ENCODE results near the gene SMCP. TPM values are rescaled to one million over a fixed set of nuclear protein-coding genes. Genes with fewer than 3 reads are reported as not detected.

SMCP gene, protein sequence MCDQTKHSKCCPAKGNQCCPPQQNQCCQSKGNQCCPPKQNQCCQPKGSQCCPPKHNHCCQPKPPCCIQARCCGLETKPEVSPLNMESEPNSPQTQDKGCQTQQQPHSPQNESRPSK
- not detected in 2 replicates for total RNA-seq
- polyA plus RNA-seq: not detected in 2 replicates

DNA sequence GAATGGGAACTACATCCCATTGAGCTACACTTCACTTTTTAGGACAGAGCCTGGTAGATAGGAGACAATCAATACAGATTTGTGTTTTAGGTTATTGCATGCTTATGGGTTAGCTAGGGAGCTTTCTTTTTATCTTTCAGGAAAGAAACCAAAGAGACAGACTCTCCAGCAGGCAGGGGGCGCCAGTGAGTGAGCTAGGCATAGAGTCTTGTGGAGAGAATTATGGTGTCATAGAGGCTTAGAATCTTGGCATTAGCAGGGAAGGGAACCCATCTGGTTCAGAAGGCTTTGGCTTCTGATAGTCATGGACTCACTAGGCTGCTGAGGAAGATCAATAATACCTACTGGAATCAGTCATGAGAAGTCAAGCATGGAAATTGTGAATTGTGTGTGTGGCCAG is at the start of gene SMCP:
Gene SMCP (plus strand): TSS at position 281 of the 400 bp plus-strand sequence. CDS start 6,101 bp downstream, outside the sequence.
- Histone ChIP-seq H3K4me3 (no peak within 1 kb of the TSS), H3K4me1 (ENCODE audit: low read depth) (no peaks in the 10 kb centered on the region), H3K36me3 (no peaks in the 10 kb centered on the region), H3K27ac (no peak within 1 kb of the TSS), H3K27me3 (no peaks in the 10 kb centered on the region), H3K9me3 (ENCODE audit: low read depth) (no peaks in the 10 kb centered on the region)
- TF ChIP-seq, protein P1, sequence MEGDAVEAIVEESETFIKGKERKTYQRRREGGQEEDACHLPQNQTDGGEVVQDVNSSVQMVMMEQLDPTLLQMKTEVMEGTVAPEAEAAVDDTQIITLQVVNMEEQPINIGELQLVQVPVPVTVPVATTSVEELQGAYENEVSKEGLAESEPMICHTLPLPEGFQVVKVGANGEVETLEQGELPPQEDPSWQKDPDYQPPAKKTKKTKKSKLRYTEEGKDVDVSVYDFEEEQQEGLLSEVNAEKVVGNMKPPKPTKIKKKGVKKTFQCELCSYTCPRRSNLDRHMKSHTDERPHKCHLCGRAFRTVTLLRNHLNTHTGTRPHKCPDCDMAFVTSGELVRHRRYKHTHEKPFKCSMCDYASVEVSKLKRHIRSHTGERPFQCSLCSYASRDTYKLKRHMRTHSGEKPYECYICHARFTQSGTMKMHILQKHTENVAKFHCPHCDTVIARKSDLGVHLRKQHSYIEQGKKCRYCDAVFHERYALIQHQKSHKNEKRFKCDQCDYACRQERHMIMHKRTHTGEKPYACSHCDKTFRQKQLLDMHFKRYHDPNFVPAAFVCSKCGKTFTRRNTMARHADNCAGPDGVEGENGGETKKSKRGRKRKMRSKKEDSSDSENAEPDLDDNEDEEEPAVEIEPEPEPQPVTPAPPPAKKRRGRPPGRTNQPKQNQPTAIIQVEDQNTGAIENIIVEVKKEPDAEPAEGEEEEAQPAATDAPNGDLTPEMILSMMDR (IDR thresholded peaks at IDR 0.05; ENCODE audit: low read depth, low read length): no peak
- DNase-seq (ENCODE audit: low read depth in 1 of 2, low spot score in 1 of 2): no peak

DNA sequence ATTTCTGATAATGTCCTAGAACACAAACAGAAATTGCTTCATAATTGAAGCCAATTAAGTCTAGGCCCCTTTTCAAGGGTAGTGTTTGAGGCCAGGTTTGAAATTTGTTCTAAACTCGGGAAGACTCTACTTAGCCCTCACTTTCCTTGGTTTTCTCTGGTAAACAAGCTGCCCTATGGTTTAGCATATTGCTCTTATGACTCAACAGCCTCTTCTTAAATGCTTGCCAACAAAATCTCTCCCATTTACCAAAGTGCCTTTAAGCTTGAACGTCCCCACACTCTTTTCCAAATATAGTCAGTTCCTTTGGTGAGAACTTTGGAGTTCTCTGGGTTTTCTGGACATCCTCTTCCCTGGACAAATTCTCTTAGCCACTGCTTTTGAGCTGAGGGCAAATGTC is 41.3 kb upstream of the SMCP start:
- H3K36me3 ChIP-seq: no peaks in the 10 kb centered on the region
- H3K4me3 ChIP-seq: no peak overlapping the region
- no peaks in the 10 kb centered on the region for H3K9me3 ChIP-seq (ENCODE audit: low read depth)
- H3K4me1 ChIP-seq (ENCODE audit: low read depth): no peaks in the 10 kb centered on the region
- TF ChIP-seq, protein P1 (IDR thresholded peaks at IDR 0.05; ENCODE audit: low read depth, low read length): no peak
- DNase-seq (ENCODE audit: low read depth in 1 of 2, low spot score in 1 of 2): no peak
- no peaks in the 10 kb centered on the region for H3K27me3 ChIP-seq
- no peak overlapping the region for H3K27ac ChIP-seq

DNA sequence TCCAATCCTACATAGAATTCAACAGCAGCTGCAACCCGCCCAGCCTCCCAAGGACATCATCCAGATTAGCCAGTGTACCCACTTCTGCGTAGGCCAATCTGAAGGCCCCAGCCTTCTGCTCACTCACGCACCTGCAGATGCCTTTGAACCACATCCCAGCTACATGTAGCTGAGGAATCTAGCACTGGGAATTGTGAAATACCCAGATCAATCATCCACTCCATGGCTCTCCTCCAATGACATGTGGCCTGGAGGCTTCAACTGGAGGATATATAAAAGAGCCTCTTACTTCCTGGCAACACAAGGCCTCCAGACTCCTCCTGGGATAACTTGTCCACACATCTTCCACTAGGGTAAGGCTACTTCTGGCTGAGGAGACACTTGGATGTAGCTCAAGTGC is 35.6 kb upstream of the SMCP start, which contains the start of gene LCE6A:
Gene LCE6A (plus strand): TSS at position 301 of the 400 bp plus-strand sequence. CDS start 665 bp downstream, outside the sequence.
- no peak for DNase-seq (ENCODE audit: low read depth in 1 of 2, low spot score in 1 of 2)
- TF ChIP-seq, protein P1 (IDR thresholded peaks at IDR 0.05; ENCODE audit: low read depth, low read length): no peak
- no peaks in the 10 kb centered on the region for H3K27me3 ChIP-seq
- no peak within 1 kb of the TSS for H3K27ac ChIP-seq
- no peak within 1 kb of the TSS for H3K4me3 ChIP-seq
- no peaks in the 10 kb centered on the region for H3K4me1 ChIP-seq (ENCODE audit: low read depth)
- no peaks in the 10 kb centered on the region for H3K36me3 ChIP-seq
- H3K9me3 ChIP-seq (ENCODE audit: low read depth): peaks cover 2% of the 10 kb centered on the region

DNA sequence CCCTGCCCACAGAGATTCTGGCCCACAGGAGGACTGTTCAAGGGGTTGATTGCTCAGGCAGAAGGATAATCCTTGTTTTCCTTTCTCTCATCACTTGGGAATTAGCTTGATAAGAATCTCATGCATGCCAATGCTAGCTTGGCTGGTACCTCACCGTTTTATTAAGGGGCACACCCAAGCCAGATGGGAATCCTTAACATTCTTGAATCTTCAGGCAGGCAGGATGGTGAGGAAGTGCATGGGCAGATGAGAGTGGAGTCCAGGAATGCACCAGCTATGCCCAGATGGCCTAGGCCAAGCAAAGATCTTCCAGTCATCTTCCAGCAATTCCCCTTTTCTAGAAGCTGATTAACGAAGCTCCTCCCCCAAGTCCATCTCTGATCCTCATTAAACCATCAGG is 22.5 kb upstream of the SMCP start:
- Histone ChIP-seq H3K27me3 (no peaks in the 10 kb centered on the region), H3K4me1 (ENCODE audit: low read depth) (no peaks in the 10 kb centered on the region), H3K9me3 (ENCODE audit: low read depth) (no peaks in the 10 kb centered on the region), H3K36me3 (no peaks in the 10 kb centered on the region), H3K27ac (no peak overlapping the region), H3K4me3 (no peak overlapping the region)
- no peak for DNase-seq (ENCODE audit: low read depth in 1 of 2, low spot score in 1 of 2)
- TF ChIP-seq, protein P1 (IDR thresholded peaks at IDR 0.05; ENCODE audit: low read depth, low read length): no peak

DNA sequence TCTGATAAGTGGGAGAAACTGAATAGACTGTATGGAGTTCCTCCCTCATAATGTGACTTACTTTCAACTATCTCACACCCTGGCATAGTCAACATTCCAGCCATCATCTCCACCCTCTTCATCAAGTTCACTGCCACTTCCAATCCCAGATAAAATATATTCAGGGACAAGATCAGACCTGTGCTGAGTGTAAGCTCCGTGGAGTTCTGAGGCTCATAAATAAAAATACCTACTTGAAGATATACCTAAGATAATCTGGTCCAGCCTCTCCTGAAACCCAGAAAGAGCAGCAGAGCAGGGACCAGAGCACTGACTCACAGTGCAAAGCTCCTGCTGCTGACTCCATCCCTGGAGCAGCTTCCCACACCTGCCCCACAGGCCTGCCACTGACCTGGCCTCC is 20.1 kb upstream of the SMCP start:
- H3K9me3 ChIP-seq (ENCODE audit: low read depth): no peaks in the 10 kb centered on the region
- H3K27ac ChIP-seq: no peak overlapping the region
- no peaks in the 10 kb centered on the region for H3K27me3 ChIP-seq
- DNase-seq (ENCODE audit: low read depth in 1 of 2, low spot score in 1 of 2): no peak
- TF ChIP-seq, protein P1 (IDR thresholded peaks at IDR 0.05; ENCODE audit: low read depth, low read length): no peak
- no peak overlapping the region for H3K4me3 ChIP-seq
- H3K4me1 ChIP-seq (ENCODE audit: low read depth): no peaks in the 10 kb centered on the region
- H3K36me3 ChIP-seq: no peaks in the 10 kb centered on the region

All from cardiac muscle cell (in vitro differentiated cells and primary cell).